AG04450 (cell line): ENCODE results near the gene KCTD1. TPM values are rescaled to one million over a fixed set of nuclear protein-coding genes. Genes with fewer than 3 reads are reported as not detected.

ENCODE experiments used
- CTCF ChIA-PET: fragments of 300-600, 350-600 bp; formaldehyde crosslinking; extraction: SDS; loops from one replicate; lab custom pipeline; 2022; ENCODE audit warnings: antibody characterized with exemption, inconsistent platforms; lab: Charles Lee
- POLR2A ChIA-PET: fragments of 350-600 bp; formaldehyde crosslinking; extraction: SDS; loops from one replicate; lab custom pipeline; 2021; ENCODE audit warnings: antibody characterized with exemption, inconsistent platforms; lab: Yijun Ruan, JAX
- DNase-seq: peaks from one replicate; pipeline ENCODE4 v3.0.0-alpha.2; 2011; ENCODE audit warnings: low read depth, low spot score
- H3K27ac ChIP-seq: one replicate; pipeline ENCODE4 v1.5.1; 2012; ENCODE audit warnings: low read depth, low read length, control low read depth
- H3K27me3 ChIP-seq: one replicate; pipeline ENCODE4 v1.6.0; 2012; ENCODE audit warnings: low read length; ENCODE audit not compliant: control insufficient read depth, insufficient read depth
- H3K4me3 ChIP-seq: 2 replicates; pipeline ENCODE4 v1.5.1; 2011; ENCODE audit warnings: mild to moderate bottlenecking, low read depth, low read length, control low read depth
- H3K9me3 ChIP-seq: 2 replicates; pipeline ENCODE4 v1.5.1; 2012; ENCODE audit warnings: low read length; ENCODE audit not compliant: control insufficient read depth, insufficient read depth
- polyA plus RNA-seq: library from polyadenylated mRNA; depleted of rRNA; stranded (reverse); fragments of >200 nt; gene quantifications from 2 replicates; pipeline ENCODE4 v1.2.3, GENCODE V29; 2011
- TF ChIP-seq, protein P1 (sequence below): IDR thresholded peaks from 2 replicates; pipeline ENCODE4 v1.5.1; 2011; ENCODE audit warnings: low read depth, low read length, control low read depth, inconsistent platforms

The KCTD1 gene
- polyA plus RNA-seq, 1 experiment = 5.0 TPM

GRCh38 chr18:26546170-26546874 lies 2.0 kb downstream of the KCTD1 start:
- Histone ChIP-seq H3K9me3 (peaks cover 8% of the 10 kb centered on the region; the same call in 1 of the 2 replicates), H3K27ac (no peak overlapping the region), H3K27me3 (peaks cover 15% of the 10 kb centered on the region), H3K4me3 (peak overlapping the region; percentile 33)
- POLR2A ChIA-PET = no interaction called here
- no peak for DNase-seq
- TF ChIP-seq, protein P1, sequence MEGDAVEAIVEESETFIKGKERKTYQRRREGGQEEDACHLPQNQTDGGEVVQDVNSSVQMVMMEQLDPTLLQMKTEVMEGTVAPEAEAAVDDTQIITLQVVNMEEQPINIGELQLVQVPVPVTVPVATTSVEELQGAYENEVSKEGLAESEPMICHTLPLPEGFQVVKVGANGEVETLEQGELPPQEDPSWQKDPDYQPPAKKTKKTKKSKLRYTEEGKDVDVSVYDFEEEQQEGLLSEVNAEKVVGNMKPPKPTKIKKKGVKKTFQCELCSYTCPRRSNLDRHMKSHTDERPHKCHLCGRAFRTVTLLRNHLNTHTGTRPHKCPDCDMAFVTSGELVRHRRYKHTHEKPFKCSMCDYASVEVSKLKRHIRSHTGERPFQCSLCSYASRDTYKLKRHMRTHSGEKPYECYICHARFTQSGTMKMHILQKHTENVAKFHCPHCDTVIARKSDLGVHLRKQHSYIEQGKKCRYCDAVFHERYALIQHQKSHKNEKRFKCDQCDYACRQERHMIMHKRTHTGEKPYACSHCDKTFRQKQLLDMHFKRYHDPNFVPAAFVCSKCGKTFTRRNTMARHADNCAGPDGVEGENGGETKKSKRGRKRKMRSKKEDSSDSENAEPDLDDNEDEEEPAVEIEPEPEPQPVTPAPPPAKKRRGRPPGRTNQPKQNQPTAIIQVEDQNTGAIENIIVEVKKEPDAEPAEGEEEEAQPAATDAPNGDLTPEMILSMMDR = no peak
- CTCF ChIA-PET = interaction anchor here (0.5 to 5.0 kb wide), 2 partner anchors 126 to 163 kb away, joined by 3 to 40 read pairs; no protein-coding TSS in a partner anchor

- TF ChIP-seq, protein P1 = no peak
- ChIA-PET POLR2A (no interaction called here), CTCF (interaction anchor here (5.0 kb wide), 1 partner anchor 162 kb away, joined by 40 read pairs; no protein-coding TSS in a partner anchor)
- Histone ChIP-seq H3K27me3 (peaks cover 7% of the 10 kb centered on the region), H3K27ac (no peak overlapping the region), H3K4me3 (peak overlapping the region; percentile 33), H3K9me3 (peaks cover 8% of the 10 kb centered on the region; the same call in 1 of the 2 replicates)
- no peak for DNase-seq
Observed at GRCh38 chr18:26545335-26546123, 2.8 kb downstream of the KCTD1 start.

GRCh38 chr18:26544451-26544850 lies 3.9 kb downstream of the KCTD1 start:
- Histone ChIP-seq H3K9me3 (peaks cover 8% of the 10 kb centered on the region; the same call in 1 of the 2 replicates), H3K27ac (no peak overlapping the region), H3K27me3 (no peaks in the 10 kb centered on the region), H3K4me3 (no peak overlapping the region)
- no peak for DNase-seq
- ChIA-PET CTCF (interaction anchor here (1.1 kb wide), 1 partner anchor 161 kb away, joined by 3 read pairs; no protein-coding TSS in a partner anchor), POLR2A (no interaction called here)
- TF ChIP-seq, protein P1 = no peak

DNA sequence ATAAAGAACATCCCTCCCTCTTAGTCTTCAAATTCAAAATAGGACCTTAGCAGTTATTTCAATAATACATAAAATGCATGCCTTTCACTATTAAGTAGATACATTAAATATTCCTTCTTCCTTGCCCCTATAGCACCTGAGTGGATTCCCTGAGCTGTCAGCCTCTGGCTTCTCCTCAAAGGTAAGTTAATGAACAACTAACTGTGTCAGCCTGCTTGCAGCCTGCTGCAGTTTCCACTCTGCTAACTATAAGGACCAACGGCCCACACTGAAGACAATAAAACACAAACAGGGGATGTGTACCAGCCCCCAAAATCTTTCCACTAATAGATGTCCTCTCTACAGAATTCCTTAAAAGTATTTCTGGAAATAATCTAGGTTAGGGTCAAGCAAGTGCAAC lies 5.0 kb downstream of the KCTD1 start:
- H3K9me3 ChIP-seq = peaks cover 8% of the 10 kb centered on the region; the same call in 1 of the 2 replicates
- POLR2A ChIA-PET = no interaction called here
- no peaks in the 10 kb centered on the region for H3K27me3 ChIP-seq
- H3K27ac ChIP-seq = no peak overlapping the region
- H3K4me3 ChIP-seq = no peak overlapping the region
- CTCF ChIA-PET = interaction anchor here (1.1 kb wide), 1 partner anchor 160 kb away, joined by 3 read pairs; no protein-coding TSS in a partner anchor
- no peak for DNase-seq
- TF ChIP-seq, protein P1 = no peak
